WERI-Rb-1 (cell line): ENCODE measurements around the gene TRIM63.

Source experiments
- DNase-seq: peaks from one replicate; pipeline ENCODE4 v3.0.0-alpha.2; 2020
- H3K27ac ChIP-seq: fragments of 250-450 bp; sonication (Bioruptor Pico); 2 replicates; pipeline ENCODE4 v1.5.1; 2020; ENCODE audit warnings: mild to moderate bottlenecking, moderate library complexity
- H3K27me3 ChIP-seq: fragments of 250-450 bp; sonication (Bioruptor Pico); 2 replicates; pipeline ENCODE4 v1.5.1; 2021; ENCODE audit warnings: mild to moderate bottlenecking, low read depth, moderate library complexity; ENCODE audit not compliant: insufficient read depth, severe bottlenecking
- H3K36me3 ChIP-seq: fragments of 250-450 bp; sonication (Bioruptor Pico); 2 replicates; pipeline ENCODE4 v1.5.1; 2020; ENCODE audit warnings: mild to moderate bottlenecking, moderate library complexity
- H3K4me3 ChIP-seq: 2 replicates; pipeline ENCODE4 v1.5.1; 2011; ENCODE audit warnings: low read depth, mild to moderate bottlenecking, control low read depth, low read length
- H3K9me3 ChIP-seq: fragments of 250-450 bp; sonication (Bioruptor Pico); 2 replicates; pipeline ENCODE4 v1.5.1; 2021; ENCODE audit warnings: mild to moderate bottlenecking, moderate library complexity; ENCODE audit not compliant: severe bottlenecking
- CTCF ChIP-seq: IDR thresholded peaks from 2 replicates; pipeline ENCODE4 v1.5.1; 2011; ENCODE audit warnings: low read depth, mild to moderate bottlenecking, control low read depth, inconsistent platforms, low read length

The TRIM63 gene

GRCh38 chr1:26027716-26028489 lies 39.5 kb downstream of the TRIM63 start:
- no peaks in the 10 kb centered on the region for H3K36me3 ChIP-seq
- DNase-seq: no peak
- TF ChIP-seq CTCF: no peak
- no peak overlapping the region for H3K27ac ChIP-seq
- no peak overlapping the region for H3K4me3 ChIP-seq
- H3K9me3 ChIP-seq: no peaks in the 10 kb centered on the region
- H3K27me3 ChIP-seq: no peaks in the 10 kb centered on the region

- Histone ChIP-seq H3K27me3 (no peaks in the 10 kb centered on the region), H3K4me3 (no peak overlapping the region), H3K27ac (no peak overlapping the region), H3K36me3 (no peaks in the 10 kb centered on the region), H3K9me3 (no peaks in the 10 kb centered on the region)
- no peak for TF ChIP-seq CTCF
- no peak for DNase-seq
Measured at GRCh38 chr1:26025517-26025916, 41.9 kb downstream of the TRIM63 start.

DNA sequence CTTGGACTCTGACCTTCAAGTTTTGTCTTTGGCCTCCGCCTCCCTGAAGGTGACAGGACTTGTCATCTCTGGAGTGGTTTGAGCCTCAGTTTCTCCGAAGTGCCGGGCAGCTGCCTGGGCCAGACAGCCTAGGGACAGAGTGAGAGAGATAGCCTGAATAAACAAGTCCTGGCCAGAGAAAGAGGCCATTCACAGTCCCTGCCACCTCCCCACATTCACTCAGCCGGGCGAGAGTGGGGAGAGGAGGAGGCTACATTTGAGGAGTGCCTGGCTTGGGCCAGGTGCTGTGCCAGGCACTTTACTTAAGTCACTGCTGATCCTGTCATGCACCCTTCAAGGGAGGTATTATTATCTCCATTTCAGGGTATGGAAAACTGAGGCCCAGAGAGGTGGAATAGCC lies 42.4 kb downstream of the TRIM63 start:
- DNase-seq: no peak
- Histone ChIP-seq H3K9me3 (no peaks in the 10 kb centered on the region), H3K4me3 (no peak overlapping the region), H3K36me3 (no peaks in the 10 kb centered on the region), H3K27me3 (no peaks in the 10 kb centered on the region), H3K27ac (no peak overlapping the region)
- no peak for TF ChIP-seq CTCF

DNA sequence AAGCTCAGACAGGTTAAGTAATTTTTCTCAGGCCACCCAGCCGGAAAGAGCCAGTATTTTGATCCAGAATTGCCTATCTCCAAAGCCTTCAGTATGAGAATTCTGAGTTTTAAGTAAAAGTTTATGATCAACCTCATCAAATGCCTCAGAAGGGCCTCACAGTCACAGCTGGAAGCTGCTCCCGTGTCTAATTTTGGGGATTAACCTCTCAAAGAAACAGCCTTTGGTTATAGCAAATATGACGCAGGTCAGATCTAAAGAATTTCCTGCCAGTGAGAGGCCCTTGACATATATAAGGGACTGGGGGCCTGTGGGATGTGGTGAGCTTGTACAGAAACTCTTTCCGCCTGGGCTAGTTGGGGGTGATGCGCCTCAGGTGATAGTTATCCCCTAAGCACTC lies 43.6 kb downstream of the TRIM63 start:
- no peak for DNase-seq
- Histone ChIP-seq H3K9me3 (no peaks in the 10 kb centered on the region), H3K4me3 (no peak overlapping the region), H3K27me3 (no peaks in the 10 kb centered on the region), H3K27ac (no peak overlapping the region), H3K36me3 (no peaks in the 10 kb centered on the region)
- no peak for TF ChIP-seq CTCF

- TF ChIP-seq CTCF: no peak
- no peak overlapping the region for H3K4me3 ChIP-seq
Measured at GRCh38 chr1:26023009-26023408, 44.4 kb downstream of the TRIM63 start.

DNA sequence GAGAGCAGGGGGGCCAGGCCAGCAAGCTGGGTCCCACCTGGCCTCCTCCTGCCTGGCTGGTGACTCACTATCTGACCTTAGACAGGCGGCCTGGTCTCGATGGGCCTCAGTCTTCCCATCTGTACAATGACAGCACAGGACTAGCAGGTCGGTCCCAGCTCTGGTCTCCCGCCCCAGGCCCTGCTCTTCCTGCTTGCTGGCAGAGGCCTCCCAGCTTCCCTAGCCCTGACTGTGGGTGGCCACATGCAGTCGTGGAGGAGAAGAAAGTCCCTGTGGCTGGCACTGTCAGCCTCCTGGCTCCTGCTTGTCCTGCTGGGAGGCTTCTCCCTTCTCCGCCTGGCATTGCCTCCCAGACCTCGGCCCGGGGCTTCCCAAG lies 45.0 kb downstream of the TRIM63 start:
- H3K27me3 ChIP-seq: no peaks in the 10 kb centered on the region
- no peaks in the 10 kb centered on the region for H3K36me3 ChIP-seq
- TF ChIP-seq CTCF: no peak
- no peak overlapping the region; the same call in 1 of the 2 replicates for H3K4me3 ChIP-seq
- DNase-seq: no peak
- H3K9me3 ChIP-seq: no peaks in the 10 kb centered on the region
- peak overlapping the region; percentile 66 for H3K27ac ChIP-seq

More at GRCh38 chr1:26023009-26023408, 44.4 kb downstream of the TRIM63 start:
- H3K9me3 ChIP-seq: no peaks in the 10 kb centered on the region
- H3K27me3 ChIP-seq: no peaks in the 10 kb centered on the region
- H3K27ac ChIP-seq: peak overlapping the region; percentile 66; the same call in 1 of the 2 replicates
- no peak for DNase-seq
- H3K36me3 ChIP-seq: no peaks in the 10 kb centered on the region
